Stimulated activated CD4-positive, alpha-beta T cell treated with anti-CD3 and anti-CD28 coated beads, Interleukin-2, amount 100 ng/mL, for 4 hours (primary cell): ENCODE results near the gene CLEC4A.
"Not testable (repeated sequence)": the region's sequence is repeated elsewhere in the genome, so short reads cannot be mapped to it uniquely, and the experiment has no call there.

Experiments
- DNase-seq: peaks from one replicate; pipeline ENCODE4 v3.0.0-alpha.2; 2020; ENCODE audit warnings: low read depth

CLEC4A gene

DNA sequence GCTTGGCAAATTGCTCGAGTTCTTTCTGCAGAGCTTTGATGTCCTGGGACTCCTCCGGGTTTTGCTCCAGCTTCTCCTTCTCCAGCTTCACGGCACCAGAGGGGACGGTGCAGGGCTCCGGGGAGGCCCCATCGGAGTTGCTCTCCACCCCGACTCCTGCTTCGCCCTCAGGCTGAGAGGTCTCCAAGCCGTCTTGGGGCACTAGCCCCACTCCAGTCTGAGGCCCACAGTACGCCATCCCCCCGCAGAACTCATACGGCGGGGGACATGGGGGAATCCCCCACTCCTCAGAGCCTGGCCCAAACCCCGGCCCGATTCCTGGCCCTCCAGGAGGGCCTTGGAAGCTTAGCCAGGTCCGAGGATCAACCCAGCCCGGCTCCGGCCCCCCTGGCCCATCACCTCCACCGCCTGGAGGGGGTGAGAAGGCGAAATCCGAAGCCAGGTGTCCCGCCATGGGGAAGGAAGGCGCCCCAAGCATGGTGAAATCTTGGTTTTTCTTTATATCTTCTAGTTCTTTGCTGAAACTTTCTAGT, 11.0 kb downstream of the CLEC4A start:
- not testable (repeated sequence) for DNase-seq

DNA sequence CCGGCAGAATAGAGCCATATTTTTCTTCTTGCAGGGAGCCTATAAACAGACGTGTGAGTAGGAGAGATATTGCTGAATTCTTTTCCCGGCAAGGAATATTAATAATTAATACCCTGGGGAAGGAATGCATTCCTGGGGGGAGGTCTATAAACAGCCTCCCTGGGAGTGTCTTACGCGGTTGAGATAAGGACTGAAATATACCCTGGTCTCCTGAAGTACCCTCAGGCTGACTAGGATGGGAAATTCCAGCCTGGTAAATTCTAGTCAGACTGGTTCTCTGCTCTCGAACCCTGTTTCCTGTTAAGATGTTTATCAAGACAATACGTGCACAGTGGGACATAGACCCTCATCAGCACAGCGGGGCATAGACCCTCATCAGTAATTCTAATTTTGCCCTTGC, 18.2 kb downstream of the CLEC4A start:
- DNase-seq: not testable (repeated sequence)

DNA sequence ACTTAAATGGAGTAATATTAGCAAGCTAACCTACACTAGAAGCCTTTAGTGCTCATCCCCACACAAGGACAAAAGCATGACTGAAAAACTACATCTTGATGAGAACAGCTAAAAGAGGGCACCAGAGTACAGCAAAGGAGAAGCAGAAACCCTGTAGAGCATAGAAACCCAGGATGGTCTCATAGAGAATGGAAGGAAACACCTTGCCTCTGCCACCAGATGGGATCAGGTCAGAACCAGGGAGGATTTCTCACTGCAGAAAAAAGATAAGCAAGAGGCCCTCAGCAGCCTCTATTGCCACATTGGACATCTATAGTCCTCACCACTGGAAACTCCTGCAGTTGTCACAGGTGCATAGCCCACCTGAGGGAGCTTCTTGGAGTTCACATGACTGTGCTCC, 19.8 kb downstream of the CLEC4A start:
- DNase-seq: no peak

DNA sequence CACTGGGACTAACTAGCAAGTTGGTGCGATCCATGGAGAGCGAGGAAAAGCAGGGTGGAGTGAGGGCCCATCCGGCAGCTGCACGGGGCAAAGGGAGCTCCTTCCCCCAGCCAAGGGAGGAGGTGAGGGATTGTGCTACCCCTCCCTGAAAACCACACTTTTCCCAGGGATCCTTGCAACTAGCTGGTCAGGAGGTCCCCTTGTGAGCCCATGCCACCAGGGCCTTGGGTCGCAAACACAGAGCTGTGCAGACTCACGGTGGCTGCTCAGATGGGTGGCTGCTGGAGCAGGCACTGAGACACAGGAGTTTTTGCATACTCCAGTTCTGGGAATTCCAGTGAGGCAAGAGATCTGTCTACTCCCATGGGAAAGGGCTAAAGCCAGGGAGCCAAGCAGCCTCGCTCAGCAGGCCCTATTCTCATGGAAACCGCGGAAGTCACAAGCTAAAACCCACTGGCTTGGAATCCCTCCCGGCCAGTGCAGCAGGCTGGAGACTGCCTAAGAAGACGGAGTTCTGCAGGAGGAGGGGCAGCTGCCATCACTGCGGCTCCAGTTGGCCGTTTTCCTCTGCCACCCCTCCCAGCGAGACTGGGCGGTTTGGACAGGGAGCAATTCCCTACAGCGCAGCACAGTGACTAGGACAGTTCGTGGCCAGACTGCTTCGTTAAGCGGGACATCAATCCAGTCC, 22.5 kb downstream of the CLEC4A start:
- DNase-seq: no peak

DNA sequence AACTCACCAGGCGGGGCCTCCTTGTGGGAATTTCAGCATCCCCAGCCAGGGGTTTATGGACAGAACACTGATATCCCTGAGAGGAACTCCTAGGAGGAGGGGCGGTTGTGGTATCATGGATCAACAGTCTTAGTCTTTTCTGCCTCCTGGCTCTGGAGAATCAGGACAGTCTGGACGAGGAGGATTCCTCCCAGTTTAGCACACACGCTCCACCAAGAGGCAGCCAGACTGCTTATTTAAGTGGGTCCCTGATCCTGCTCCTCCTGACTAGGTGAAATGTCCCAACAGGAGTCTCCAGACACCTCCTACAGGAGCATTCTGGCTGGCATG, 23.0 kb downstream of the CLEC4A start:
- no peak for DNase-seq

DNA sequence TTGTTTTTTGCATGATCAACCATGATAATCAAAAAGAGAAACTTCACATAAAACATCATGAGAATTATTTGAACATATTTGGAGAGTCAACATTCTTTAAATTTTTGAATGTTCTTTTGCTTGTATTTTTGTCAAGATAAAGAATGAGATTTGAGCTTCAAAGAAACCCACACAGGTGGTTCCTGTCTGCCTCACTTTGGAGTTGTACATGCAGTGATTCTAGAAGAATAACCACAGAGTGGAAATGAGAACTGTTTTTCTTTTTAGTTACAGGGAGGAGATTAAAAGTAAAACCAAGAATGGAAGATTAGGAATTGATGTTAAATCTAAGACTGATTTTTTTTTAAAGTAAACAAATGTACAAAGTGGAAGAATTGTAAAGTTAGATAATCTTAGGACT, 31.1 kb downstream of the CLEC4A start:
- DNase-seq: no peak

DNA sequence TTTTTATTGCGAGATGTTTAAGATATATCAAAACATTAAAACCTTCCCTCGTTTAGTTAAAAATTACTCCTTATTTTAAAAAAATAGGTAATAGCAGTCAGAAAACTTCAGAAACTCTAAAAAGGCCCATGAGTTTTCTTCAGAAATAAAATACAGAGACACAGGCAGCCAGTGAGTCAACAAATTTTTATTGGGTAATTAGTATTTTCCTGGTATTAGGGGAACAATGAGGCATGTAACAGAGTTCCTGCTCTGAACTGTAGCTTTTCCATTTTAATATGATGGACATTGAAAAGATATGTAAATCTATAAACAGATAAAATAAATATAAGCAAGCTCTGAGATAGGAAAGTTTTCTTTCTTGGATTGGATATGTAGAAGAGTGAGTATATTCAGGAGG, 33.0 kb downstream of the CLEC4A start:
- no peak for DNase-seq

DNA sequence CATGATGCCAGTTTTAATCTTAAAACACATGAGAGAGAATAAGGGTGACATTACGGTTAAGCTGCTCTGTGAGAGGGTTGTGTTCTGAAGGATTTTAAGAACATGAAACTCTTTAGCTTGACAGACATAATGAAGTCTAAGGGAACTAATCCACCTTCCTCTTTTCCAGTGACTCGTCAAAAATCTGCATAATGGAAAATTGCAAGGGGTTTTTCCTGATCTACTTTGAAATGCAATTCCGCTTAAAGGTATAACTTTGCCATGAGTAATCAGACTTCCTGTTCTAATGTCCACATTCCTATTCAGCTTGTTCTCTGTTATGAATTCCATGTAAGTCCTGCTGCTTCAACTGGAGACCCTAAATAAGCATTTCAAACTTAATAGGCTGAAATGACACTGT, 33.4 kb downstream of the CLEC4A start, which contains the start of gene ZNF705A:
Gene ZNF705A (plus strand): TSS at position 171 of the 400 bp plus-strand sequence. CDS start 15,611 bp downstream, outside the sequence.
- no peak for DNase-seq

DNA sequence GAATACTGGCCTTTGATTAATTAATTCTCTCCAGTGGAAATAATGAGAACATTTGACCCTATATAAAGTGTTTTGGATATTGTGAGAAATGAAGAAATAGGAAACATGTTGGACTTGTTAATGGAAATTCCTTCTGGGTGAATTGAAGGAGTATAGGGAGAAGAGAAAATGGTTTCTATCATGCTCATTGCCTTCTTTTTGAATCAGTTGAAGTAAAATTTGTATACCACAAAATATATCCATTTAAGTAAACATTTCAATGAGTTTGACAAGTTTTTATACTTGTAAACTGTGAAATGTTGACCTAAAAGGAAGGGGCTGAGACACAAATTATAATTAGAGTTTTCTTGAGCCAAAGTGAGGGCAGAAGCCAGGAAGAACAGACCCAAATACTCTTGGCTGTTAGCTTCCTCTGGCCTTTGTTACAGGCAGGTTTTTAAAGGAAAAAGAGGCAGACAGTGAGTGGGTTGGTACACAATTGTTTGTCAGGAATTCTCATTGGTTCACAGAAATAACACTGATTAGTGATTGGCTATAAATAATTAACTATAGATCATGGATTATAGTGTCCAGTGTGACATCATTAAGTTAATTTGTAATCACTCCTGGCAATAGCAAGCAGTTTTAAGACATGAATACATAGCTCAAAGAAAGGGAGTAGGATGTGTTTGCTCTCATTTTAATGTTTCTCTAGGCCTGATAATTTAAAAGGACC, 34.2 kb downstream of the CLEC4A start:
- no peak for DNase-seq

DNA sequence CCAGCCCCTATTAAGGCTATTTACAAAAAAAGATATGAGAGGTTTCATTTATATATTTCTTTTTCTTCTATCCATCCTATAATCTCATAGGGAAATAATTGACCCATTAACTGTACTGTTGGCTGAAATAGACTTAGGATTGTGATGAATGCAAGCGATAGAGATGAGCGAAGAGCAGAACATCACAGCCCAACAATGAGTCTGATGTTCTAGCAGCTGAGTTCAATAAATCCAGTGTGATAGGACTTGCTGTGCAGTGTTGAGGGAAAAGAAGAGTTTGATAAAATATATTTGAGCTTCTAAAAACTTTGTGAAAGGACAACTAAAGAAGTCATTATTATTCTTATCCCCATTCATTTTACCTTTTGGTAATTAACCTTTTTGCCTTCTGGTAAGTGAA, 49.5 kb downstream of the CLEC4A start:
- DNase-seq: not testable (repeated sequence)

DNA sequence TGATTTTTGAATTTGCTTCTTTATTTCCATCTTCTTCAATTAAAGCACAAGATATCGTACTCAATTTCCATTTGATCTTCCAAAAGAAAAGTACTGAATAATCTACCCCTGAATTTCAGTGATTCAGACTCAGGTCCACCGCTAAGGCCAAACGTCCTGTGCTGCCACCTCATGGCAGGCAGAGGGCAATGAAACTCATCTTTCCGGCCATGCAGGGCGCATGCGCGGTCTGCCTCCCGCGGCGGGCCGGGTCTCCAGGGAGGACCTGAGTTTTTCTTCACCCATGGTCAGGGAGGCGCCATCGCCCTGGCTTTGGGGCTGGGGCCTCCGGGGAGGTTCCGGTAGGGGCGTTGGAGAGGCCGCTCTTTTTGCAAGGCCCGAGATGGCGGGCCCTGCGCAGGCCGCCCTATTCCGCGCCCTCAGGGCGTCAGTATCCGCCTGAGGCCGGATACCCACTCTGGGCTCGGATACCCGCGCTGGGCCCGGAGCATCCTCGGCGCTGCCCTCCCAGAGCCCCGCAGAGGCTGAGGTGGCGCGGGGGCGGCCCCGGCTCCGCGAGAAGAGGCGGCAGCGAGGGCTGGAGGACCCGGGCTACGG, 56.7 kb downstream of the CLEC4A start:
- DNase-seq: peak; percentile 62

DNA sequence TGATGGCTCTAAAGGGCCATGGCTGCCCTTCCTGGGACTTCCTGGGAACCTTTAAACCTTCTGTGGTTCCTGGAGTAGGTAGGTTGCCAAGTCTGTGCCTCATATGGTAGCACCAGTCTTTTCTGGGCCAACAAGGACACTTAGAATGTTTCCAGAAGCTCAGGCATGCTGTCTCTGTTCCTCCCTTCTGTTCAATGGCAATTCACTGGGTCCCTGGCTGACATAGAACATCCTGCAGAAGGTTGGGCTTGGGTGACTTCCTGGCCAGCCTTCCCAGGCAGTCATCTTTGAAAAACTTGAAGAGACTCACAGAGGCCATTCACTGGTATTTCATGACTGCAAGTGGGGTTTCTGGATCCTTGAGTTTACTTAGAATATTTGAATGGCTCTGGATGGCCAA, 57.9 kb downstream of the CLEC4A start:
- DNase-seq: not testable (repeated sequence)

DNA sequence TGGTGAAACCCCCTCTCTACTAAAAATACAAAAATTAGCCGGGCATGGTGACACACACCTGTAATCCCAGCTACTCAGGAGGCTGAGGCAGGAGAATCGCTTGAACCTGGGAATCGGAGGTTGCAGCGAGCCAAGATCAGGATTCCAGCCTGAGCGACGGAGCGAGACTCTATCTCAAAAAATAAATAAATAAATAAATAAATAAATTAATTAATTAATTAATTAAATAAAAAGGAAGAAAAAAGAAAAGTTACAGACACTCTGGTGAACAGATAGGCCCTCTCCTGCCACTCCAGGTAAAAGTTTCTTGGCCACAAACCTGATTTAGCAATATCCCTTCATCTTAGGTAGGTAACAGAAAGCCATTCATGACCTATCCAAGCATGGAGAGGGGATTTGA, 59.5 kb downstream of the CLEC4A start:
- not testable (repeated sequence) for DNase-seq

DNA sequence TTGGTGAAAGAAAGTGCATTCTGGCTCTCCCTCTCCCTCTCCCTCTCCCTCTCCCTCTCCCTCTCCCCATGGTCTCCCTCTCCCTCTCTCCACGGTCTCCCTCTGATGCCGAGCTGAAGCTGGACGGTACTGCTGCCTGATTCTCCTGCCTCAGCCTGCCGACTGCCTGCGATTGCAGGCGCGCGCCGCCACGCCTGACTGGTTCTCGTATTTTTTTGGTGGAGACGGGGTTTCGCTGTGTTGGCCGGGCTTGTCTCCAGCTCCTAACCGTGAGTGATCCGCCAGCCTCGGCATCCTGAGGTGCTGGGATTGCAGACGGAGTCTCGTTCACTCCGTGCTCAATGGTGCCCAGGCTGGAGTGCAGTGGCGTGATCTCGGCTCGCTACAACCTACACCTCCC, 59.9 kb downstream of the CLEC4A start:
- not testable (repeated sequence) for DNase-seq

DNA sequence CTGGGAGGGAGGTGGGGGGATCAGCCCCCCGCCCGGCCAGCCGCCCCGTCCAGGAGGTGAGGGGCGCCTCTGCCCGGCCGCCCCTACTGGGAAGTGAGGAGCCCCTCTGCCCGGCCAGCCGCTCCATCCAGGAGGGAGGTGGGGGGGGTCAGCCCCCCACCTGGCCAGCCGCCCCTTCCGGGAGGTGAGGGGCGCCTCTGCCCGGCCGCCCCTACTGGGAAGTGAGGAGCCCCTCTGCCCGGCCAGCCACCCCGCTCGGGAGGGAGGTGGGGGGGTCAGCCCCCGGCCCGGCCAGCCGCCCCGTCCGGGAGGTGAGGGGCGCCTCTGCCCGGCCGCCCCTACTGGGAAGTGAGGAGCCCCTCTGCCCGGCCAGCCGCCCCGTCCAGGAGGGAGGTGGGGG, 60.8 kb downstream of the CLEC4A start:
- not testable (repeated sequence) for DNase-seq

DNA sequence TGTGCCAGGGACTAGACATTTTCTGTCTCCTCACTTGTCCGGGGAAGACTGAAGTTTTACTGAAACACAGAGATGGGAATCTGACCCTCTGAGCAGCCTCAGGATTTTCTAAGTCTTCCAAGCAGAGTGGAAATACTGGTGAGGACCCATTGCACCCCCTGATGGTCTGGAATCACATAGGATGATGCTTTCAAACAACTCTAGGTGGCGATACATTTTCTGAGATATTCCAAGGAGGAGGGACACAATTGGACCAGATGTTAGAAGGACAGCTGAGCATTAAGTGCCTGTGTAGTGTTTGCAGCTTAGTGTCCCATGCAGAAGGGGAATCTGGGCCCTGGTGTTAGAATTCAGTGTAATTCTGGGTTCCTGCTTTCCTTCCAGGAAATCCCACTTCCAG, 64.7 kb downstream of the CLEC4A start:
- not testable (repeated sequence) for DNase-seq
